Measurements from ENCODE around the gene GULP1. TPM values are rescaled to one million over a fixed set of nuclear protein-coding genes. Genes with fewer than 3 reads are reported as not detected.

GULP1 gene
- total RNA-seq, 3 donors from 2014 or later: 9.0 to 35.7 (median 15.1) TPM

DNA sequence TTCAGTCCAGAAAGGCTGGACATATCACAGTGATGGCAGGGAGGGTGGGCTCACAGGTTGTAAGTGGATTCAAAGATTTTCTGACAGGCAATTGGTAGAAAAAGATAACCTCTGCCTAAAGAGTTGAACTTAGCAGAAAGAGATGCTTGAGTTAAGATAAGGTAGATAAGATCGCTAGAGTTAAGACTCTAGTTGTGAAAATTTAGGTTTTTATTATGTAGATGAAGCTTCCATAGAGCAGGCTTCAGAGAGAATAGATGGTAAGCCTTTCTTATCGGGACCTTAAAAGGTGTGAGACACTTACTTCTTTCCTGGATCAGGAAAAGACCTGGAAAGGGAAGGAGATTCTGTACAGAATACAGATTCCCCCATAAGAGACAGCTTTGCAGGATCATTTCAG lies 134.4 kb downstream of the GULP1 start:
- ATAC-seq (no peak), DNase-seq (no peak)
- TF ChIP-seq, protein P1, sequence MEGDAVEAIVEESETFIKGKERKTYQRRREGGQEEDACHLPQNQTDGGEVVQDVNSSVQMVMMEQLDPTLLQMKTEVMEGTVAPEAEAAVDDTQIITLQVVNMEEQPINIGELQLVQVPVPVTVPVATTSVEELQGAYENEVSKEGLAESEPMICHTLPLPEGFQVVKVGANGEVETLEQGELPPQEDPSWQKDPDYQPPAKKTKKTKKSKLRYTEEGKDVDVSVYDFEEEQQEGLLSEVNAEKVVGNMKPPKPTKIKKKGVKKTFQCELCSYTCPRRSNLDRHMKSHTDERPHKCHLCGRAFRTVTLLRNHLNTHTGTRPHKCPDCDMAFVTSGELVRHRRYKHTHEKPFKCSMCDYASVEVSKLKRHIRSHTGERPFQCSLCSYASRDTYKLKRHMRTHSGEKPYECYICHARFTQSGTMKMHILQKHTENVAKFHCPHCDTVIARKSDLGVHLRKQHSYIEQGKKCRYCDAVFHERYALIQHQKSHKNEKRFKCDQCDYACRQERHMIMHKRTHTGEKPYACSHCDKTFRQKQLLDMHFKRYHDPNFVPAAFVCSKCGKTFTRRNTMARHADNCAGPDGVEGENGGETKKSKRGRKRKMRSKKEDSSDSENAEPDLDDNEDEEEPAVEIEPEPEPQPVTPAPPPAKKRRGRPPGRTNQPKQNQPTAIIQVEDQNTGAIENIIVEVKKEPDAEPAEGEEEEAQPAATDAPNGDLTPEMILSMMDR (IDR thresholded peaks at IDR 0.05): no peak
- H3K4me1 ChIP-seq (ENCODE audit: low read depth): no peaks in the 10 kb centered on the region
- no peak overlapping the region for H3K4me3 ChIP-seq
- intact Hi-C loops (cut with DNase I, micrococcal nuclease): no loop called here
- H3K36me3 ChIP-seq (ENCODE audit: low read depth): no peaks in the 10 kb centered on the region
- no peaks in the 10 kb centered on the region for H3K9me3 ChIP-seq

DNA sequence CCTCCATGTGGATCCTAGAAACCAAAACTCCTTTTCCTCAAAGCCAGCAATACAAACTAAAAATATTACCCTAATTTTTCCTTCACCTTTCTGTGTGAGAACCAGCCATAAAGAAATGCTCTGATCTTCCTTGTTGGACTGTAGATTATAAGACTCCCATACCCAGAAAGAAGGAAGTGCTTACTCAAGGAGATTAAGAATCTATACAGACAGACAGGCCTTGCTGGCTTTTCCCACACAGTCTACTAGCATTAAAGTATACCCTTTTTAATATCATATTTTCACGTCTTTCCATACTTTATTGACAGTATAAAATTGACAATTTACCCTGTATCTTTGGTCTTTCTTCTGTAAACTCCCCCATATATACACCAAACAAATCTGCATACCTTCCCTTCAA lies 139.0 kb downstream of the GULP1 start:
- no peak overlapping the region for H3K4me3 ChIP-seq
- H3K36me3 ChIP-seq (ENCODE audit: low read depth): no peaks in the 10 kb centered on the region
- DNase-seq (no peak), ATAC-seq (no peak)
- H3K4me1 ChIP-seq (ENCODE audit: low read depth): no peaks in the 10 kb centered on the region
- intact Hi-C loops (cut with DNase I, micrococcal nuclease): no loop called here
- H3K9me3 ChIP-seq: no peaks in the 10 kb centered on the region
- TF ChIP-seq, protein P1 (IDR thresholded peaks at IDR 0.05): no peak

DNA sequence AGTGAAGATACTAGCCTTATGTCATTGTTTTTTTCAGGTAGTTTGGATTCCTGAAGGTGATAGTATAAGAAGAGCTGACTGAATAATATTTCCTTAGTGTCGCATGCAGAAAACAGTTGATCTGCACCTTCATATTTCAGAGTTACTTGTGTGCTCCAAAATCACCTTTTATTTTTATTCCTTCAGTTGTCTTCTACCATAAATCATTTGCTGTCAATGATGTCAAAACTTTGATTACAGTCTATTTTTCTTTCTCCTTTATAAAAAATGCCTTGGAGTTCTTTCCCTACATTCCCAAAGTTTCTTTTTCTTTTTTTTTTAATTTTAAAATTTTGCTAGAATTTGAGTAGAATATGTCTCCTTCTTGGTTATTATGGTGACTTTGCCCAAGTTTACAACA lies 142.3 kb downstream of the GULP1 start:
- Histone ChIP-seq H3K9me3 (no peaks in the 10 kb centered on the region), H3K36me3 (ENCODE audit: low read depth) (no peaks in the 10 kb centered on the region), H3K4me3 (no peak overlapping the region), H3K4me1 (ENCODE audit: low read depth) (no peaks in the 10 kb centered on the region)
- TF ChIP-seq, protein P1 (IDR thresholded peaks at IDR 0.05): no peak
- intact Hi-C loops (cut with DNase I, micrococcal nuclease): no loop called here
- no peak for ATAC-seq
- no peak for DNase-seq

DNA sequence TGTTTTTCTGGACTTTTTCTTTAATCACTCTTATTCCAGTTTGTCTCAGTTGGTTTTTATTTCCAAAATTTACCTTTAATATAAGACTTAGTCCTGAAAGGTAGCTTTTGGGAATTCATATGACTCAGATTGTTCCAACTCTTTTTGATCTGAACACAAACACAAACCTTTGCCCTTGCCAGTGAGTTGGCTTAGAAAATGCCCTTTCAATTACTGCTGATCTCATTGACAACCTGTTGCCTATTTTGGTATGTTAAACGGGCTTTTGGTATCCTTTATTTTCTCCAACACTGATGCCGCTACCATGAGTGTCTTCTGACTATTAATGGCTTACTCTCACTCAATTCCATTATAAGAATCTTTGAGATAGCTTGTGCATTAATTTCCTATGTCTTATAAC lies 143.4 kb downstream of the GULP1 start:
- ATAC-seq (no peak), DNase-seq (no peak)
- no peaks in the 10 kb centered on the region for H3K36me3 ChIP-seq (ENCODE audit: low read depth)
- TF ChIP-seq, protein P1 (IDR thresholded peaks at IDR 0.05): no peak
- H3K4me1 ChIP-seq (ENCODE audit: low read depth): no peaks in the 10 kb centered on the region
- H3K9me3 ChIP-seq: no peaks in the 10 kb centered on the region
- intact Hi-C loops (cut with DNase I, micrococcal nuclease): no loop called here
- H3K4me3 ChIP-seq: no peak overlapping the region

DNA sequence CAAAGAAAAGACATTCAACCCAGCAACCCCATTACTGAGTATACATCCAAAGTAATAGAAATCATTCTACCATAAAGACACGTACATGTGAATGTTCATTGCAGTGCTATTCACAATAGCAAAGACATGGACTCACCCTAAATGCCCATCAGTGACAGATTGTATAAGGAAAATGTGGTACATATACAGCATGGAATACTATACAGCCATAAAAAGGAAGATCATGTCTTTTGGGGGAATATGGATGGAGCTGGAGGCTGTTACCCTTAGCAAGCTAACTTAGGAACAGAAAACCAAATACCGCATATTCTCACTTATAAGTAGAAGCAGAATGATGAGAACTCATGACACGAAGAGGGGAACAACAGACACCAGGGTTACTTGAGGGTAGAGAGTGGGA lies 145.9 kb downstream of the GULP1 start:
- TF ChIP-seq, protein P1 (IDR thresholded peaks at IDR 0.05): no peak
- Histone ChIP-seq H3K4me3 (no peak overlapping the region), H3K9me3 (no peaks in the 10 kb centered on the region), H3K36me3 (ENCODE audit: low read depth) (no peaks in the 10 kb centered on the region), H3K4me1 (ENCODE audit: low read depth) (no peaks in the 10 kb centered on the region)
- intact Hi-C loops (cut with DNase I, micrococcal nuclease): no loop called here
- ATAC-seq (no peak), DNase-seq (no peak)

DNA sequence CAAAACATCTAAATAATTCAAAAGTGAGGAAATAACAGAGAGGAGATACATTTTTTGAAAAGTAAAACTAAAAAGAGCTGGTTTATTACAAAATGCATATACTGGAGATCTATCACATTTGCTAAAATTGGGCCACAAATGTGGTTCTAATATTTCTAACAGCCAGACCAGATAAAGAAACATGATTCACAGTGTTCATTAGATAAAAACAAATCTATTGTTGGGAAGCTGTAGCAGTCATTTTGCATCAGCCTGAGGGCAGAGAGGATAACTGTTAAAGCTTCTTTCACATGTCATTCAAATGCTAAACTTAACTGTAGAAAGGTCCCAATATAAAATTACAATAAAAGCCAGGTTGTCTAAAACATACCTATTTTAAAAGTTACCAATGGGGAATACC lies 148.3 kb downstream of the GULP1 start:
- ATAC-seq (no peak), DNase-seq (no peak)
- Histone ChIP-seq H3K36me3 (ENCODE audit: low read depth) (no peaks in the 10 kb centered on the region), H3K4me3 (no peak overlapping the region), H3K9me3 (no peaks in the 10 kb centered on the region), H3K4me1 (ENCODE audit: low read depth) (no peaks in the 10 kb centered on the region)
- TF ChIP-seq, protein P1 (IDR thresholded peaks at IDR 0.05): no peak
- intact Hi-C loops (cut with DNase I, micrococcal nuclease): no loop called here
